Measurements from ENCODE around the gene NLGN4X. TPM values are rescaled to one million over a fixed set of nuclear protein-coding genes. Genes with fewer than 3 reads are reported as not detected.

NLGN4X gene
- polyA plus RNA-seq, 1 donor from 2014 or later: 18.0 TPM

DNA sequence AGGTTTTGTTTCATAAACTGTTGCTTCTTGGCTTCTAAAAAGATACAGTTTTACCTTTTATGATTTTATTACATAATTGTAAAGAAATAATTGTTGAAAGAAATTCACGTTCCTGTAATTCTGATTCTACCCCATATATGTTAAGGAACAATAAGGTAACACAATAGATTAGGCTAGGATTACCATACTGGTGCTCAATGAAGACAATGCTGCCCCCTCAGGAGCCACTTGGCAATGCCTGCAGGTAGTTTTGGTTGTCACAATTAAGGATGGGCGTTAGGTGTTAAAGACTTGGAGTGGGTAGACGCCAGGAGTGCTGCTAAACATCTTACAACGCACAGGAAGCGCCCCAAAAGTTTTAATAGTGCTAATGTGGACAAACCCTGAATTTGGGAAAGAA is 133.2 kb downstream of the NLGN4X start:
- Histone ChIP-seq H3K9me3 (ENCODE audit: low read length) (no peaks in the 10 kb centered on the region), H3K4me2 (ENCODE audit: low read length) (no peak overlapping the region), H3K79me2 (replicated peaks; ENCODE audit: insufficient read depth, low read length) (no peaks in the 10 kb centered on the region), H4K20me1 (ENCODE audit: insufficient read depth) (no peaks in the 10 kb centered on the region), H3K9me2 (ENCODE audit: insufficient read depth, low read length) (no peaks in the 10 kb centered on the region), H3K9ac (ENCODE audit: low read length) (no peak overlapping the region), H3K36me3 (ENCODE audit: insufficient read depth, low read length) (no peaks in the 10 kb centered on the region), H3K27me3 (ENCODE audit: insufficient read depth, low read depth, low read length) (no peaks in the 10 kb centered on the region), H2AFZ (ENCODE audit: low read depth, low read length) (no peak overlapping the region), H3K4me3 (ENCODE audit: low read length) (no peak overlapping the region), H3K27ac (ENCODE audit: low read length) (no peak overlapping the region), H3F3A (ENCODE audit: insufficient read depth, low read length, poor library complexity, severe bottlenecking) (no peaks in the 10 kb centered on the region)
- TF ChIP-seq TAF1 (IDR thresholded peaks at IDR 0.05; ENCODE audit: low read depth) (no peak), RAD21 (conservative IDR thresholded peaks at IDR 0.05) (no peak), EZH2 (IDR thresholded peaks at IDR 0.05; ENCODE audit: borderline replicate concordance, insufficient read depth, low read length, poor library complexity, severe bottlenecking) (no peak), POLR2AphosphoS5 (IDR thresholded peaks at IDR 0.05) (no peak)
- TF ChIP-seq, protein P1, sequence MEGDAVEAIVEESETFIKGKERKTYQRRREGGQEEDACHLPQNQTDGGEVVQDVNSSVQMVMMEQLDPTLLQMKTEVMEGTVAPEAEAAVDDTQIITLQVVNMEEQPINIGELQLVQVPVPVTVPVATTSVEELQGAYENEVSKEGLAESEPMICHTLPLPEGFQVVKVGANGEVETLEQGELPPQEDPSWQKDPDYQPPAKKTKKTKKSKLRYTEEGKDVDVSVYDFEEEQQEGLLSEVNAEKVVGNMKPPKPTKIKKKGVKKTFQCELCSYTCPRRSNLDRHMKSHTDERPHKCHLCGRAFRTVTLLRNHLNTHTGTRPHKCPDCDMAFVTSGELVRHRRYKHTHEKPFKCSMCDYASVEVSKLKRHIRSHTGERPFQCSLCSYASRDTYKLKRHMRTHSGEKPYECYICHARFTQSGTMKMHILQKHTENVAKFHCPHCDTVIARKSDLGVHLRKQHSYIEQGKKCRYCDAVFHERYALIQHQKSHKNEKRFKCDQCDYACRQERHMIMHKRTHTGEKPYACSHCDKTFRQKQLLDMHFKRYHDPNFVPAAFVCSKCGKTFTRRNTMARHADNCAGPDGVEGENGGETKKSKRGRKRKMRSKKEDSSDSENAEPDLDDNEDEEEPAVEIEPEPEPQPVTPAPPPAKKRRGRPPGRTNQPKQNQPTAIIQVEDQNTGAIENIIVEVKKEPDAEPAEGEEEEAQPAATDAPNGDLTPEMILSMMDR (IDR thresholded peaks at IDR 0.05; ENCODE audit: poor library complexity, severe bottlenecking): peak; percentile 21
- TF ChIP-seq, protein P2, sequence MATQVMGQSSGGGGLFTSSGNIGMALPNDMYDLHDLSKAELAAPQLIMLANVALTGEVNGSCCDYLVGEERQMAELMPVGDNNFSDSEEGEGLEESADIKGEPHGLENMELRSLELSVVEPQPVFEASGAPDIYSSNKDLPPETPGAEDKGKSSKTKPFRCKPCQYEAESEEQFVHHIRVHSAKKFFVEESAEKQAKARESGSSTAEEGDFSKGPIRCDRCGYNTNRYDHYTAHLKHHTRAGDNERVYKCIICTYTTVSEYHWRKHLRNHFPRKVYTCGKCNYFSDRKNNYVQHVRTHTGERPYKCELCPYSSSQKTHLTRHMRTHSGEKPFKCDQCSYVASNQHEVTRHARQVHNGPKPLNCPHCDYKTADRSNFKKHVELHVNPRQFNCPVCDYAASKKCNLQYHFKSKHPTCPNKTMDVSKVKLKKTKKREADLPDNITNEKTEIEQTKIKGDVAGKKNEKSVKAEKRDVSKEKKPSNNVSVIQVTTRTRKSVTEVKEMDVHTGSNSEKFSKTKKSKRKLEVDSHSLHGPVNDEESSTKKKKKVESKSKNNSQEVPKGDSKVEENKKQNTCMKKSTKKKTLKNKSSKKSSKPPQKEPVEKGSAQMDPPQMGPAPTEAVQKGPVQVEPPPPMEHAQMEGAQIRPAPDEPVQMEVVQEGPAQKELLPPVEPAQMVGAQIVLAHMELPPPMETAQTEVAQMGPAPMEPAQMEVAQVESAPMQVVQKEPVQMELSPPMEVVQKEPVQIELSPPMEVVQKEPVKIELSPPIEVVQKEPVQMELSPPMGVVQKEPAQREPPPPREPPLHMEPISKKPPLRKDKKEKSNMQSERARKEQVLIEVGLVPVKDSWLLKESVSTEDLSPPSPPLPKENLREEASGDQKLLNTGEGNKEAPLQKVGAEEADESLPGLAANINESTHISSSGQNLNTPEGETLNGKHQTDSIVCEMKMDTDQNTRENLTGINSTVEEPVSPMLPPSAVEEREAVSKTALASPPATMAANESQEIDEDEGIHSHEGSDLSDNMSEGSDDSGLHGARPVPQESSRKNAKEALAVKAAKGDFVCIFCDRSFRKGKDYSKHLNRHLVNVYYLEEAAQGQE (IDR thresholded peaks at IDR 0.05; ENCODE audit: borderline replicate concordance): no peak

DNA sequence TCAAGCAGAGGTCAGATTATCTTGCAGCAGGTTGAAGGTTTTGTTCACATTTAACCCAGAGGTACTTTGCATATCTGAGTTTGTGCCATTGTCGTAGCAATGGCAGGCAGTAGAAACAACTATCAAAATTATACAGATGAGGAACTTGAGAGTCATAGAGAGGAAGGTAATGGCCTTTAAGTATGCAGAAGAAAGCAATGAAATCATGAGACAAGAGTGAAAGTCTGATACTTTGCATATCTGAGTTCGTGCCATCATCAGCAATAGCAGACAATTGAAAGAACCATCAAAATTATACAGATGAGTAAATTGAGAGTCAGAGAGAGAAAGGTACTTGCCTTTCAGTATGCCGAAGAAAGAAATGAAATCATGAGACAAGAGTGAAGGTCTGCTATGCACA is 154.1 kb downstream of the NLGN4X start:
- Histone ChIP-seq H3K9ac (ENCODE audit: low read length) (no peak overlapping the region), H2AFZ (ENCODE audit: low read depth, low read length) (no peak overlapping the region), H3K4me2 (ENCODE audit: low read length) (no peak overlapping the region), H3K36me3 (ENCODE audit: insufficient read depth, low read length) (no peaks in the 10 kb centered on the region), H3K4me3 (ENCODE audit: low read length) (no peak overlapping the region), H3F3A (ENCODE audit: insufficient read depth, low read length, poor library complexity, severe bottlenecking) (no peaks in the 10 kb centered on the region), H3K9me3 (ENCODE audit: low read length) (no peaks in the 10 kb centered on the region), H3K27me3 (ENCODE audit: insufficient read depth, low read depth, low read length) (no peaks in the 10 kb centered on the region), H3K27ac (ENCODE audit: low read length) (no peak overlapping the region), H3K79me2 (replicated peaks; ENCODE audit: insufficient read depth, low read length) (no peaks in the 10 kb centered on the region), H3K9me2 (ENCODE audit: insufficient read depth, low read length) (no peaks in the 10 kb centered on the region), H4K20me1 (ENCODE audit: insufficient read depth) (no peaks in the 10 kb centered on the region)
- TF ChIP-seq SMC3 (conservative IDR thresholded peaks at IDR 0.05; ENCODE audit: poor library complexity) (no peak), MXI1 (conservative IDR thresholded peaks at IDR 0.05; ENCODE audit: poor library complexity, severe bottlenecking) (no peak), POLR2AphosphoS5 (IDR thresholded peaks at IDR 0.05) (no peak), RAD21 (conservative IDR thresholded peaks at IDR 0.05) (no peak), TAF1 (IDR thresholded peaks at IDR 0.05; ENCODE audit: low read depth) (no peak), EZH2 (IDR thresholded peaks at IDR 0.05; ENCODE audit: borderline replicate concordance, insufficient read depth, low read length, poor library complexity, severe bottlenecking) (no peak), EP300 (conservative IDR thresholded peaks at IDR 0.05; ENCODE audit: poor library complexity, severe bottlenecking) (no peak)
- TF ChIP-seq, protein P1 (IDR thresholded peaks at IDR 0.05; ENCODE audit: poor library complexity, severe bottlenecking): no peak
- TF ChIP-seq, protein P2 (IDR thresholded peaks at IDR 0.05; ENCODE audit: borderline replicate concordance): no peak
